Dermis blood vessel endothelial cell (primary cell): ENCODE measurements around the gene NEURL2. TPM values are rescaled to one million over a fixed set of nuclear protein-coding genes. Genes with fewer than 3 reads are reported as not detected.
"Not testable (repeated sequence)": the region's sequence is repeated elsewhere in the genome, so short reads cannot be mapped to it uniquely, and the experiment has no call there.

ENCODE experiments used
- DNase-seq: peaks from one replicate; pipeline ENCODE4 v3.0.0; 2010
- total RNA-seq: library from RNA; depleted of rRNA; stranded (reverse); fragments of >200 nt; gene quantifications from 2 replicates; pipeline ENCODE4 v1.2.3, GENCODE V29; 2014

Gene NEURL2
- total RNA-seq, 1 donor from 2014 or later = 4.4 TPM

- peak; percentile 76 for DNase-seq
Measured at GRCh38 chr20:45919542-45920399, 28.8 kb upstream of the NEURL2 start.

GRCh38 chr20:45918779-45919537, 27.9 kb upstream of the NEURL2 start:
- DNase-seq = no peak

- no peak for DNase-seq
Measured at GRCh38 chr20:45918182-45918737, 27.3 kb upstream of the NEURL2 start.

- no peak for DNase-seq
Measured at GRCh38 chr20:45917790-45918141, 26.8 kb upstream of the NEURL2 start.

GRCh38 chr20:45913116-45913515, 22.1 kb upstream of the NEURL2 start:
- peak; percentile 67 for DNase-seq

GRCh38 chr20:45912344-45912682, 21.3 kb upstream of the NEURL2 start:
- no peak for DNase-seq

- peak; percentile 21 for DNase-seq
Measured at GRCh38 chr20:45911486-45912343, 20.7 kb upstream of the NEURL2 start, which contains the start of gene PLTP. Gene PLTP (minus strand): TSS chr20:45912155. CDS start chr20:45911452, 703 bp downstream.

GRCh38 chr20:45910670-45911485, 19.9 kb upstream of the NEURL2 start:
- peak; percentile 99 for DNase-seq

- DNase-seq = no peak
Measured at GRCh38 chr20:45909817-45910669, 19.0 kb upstream of the NEURL2 start.

GRCh38 chr20:45909336-45909808, 18.4 kb upstream of the NEURL2 start:
- DNase-seq = no peak

- DNase-seq = no peak
Measured at GRCh38 chr20:45908084-45908483, 17.1 kb upstream of the NEURL2 start.

- no peak for DNase-seq
Measured at GRCh38 chr20:45907219-45907948, 16.4 kb upstream of the NEURL2 start.

GRCh38 chr20:45905505-45906079, 14.6 kb upstream of the NEURL2 start:
- no peak for DNase-seq

- DNase-seq = no peak
Measured at GRCh38 chr20:45904583-45905504, 13.8 kb upstream of the NEURL2 start.

GRCh38 chr20:45902199-45902701, 11.2 kb upstream of the NEURL2 start:
- DNase-seq = no peak

GRCh38 chr20:45901332-45901731, 10.3 kb upstream of the NEURL2 start:
- DNase-seq = not testable (repeated sequence)

- DNase-seq = no peak
Measured at GRCh38 chr20:45899046-45899835, 8.2 kb upstream of the NEURL2 start.
